Mucosa of stomach (tissue), 1 donor: ENCODE measurements around the gene EFTUD2.

Experiments used
- H3K27me3 ChIP-seq: one replicate; pipeline ENCODE4 v1.7.0; 2013; ENCODE audit warnings: mild to moderate bottlenecking, low read length; ENCODE audit not compliant: control insufficient read depth, insufficient read depth
- H3K36me3 ChIP-seq: one replicate; pipeline ENCODE4 v1.7.0; 2013; ENCODE audit warnings: low read length; ENCODE audit not compliant: control insufficient read depth, insufficient read depth
- H3K4me1 ChIP-seq: one replicate; pipeline ENCODE4 v1.7.0; 2013; ENCODE audit warnings: mild to moderate bottlenecking, low read length; ENCODE audit not compliant: control insufficient read depth, insufficient read depth
- H3K4me3 ChIP-seq: one replicate; pipeline ENCODE4 v1.7.0; 2013; ENCODE audit warnings: low read length
- H3K9ac ChIP-seq: one replicate; pipeline ENCODE4 v1.7.0; 2013; ENCODE audit warnings: mild to moderate bottlenecking, low read length, moderate library complexity
- H3K9me3 ChIP-seq: one replicate; pipeline ENCODE4 v1.7.0; 2013; ENCODE audit warnings: mild to moderate bottlenecking, low read length, moderate library complexity; ENCODE audit not compliant: control insufficient read depth
- donor health status: Pancreatic carcinoma.

Gene EFTUD2

DNA sequence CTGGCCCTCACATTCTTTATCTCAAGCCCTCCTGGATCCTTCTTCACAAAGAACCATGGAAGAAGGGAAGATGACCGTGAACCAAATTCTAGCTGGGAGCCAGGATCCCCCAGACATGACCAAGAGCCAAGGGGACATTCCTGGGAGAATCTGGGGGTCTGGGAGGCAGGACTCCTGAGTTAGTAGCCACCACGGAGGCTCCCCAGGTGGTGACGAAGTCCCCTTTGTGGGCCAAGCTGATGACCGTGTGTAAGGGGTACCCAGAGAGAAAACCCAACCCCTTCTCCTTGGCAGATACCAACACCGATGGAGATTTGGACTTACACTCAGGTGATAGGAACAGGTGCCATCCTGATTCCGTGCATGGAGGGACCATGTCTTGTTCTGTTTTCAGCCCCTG lies 22.9 kb upstream of the EFTUD2 start:
- Histone ChIP-seq H3K4me3 (no peak overlapping the region), H3K9ac (no peak overlapping the region), H3K36me3 (no peaks in the 10 kb centered on the region), H3K9me3 (no peaks in the 10 kb centered on the region), H3K4me1 (no peaks in the 10 kb centered on the region), H3K27me3 (peaks cover 24% of the 10 kb centered on the region)

DNA sequence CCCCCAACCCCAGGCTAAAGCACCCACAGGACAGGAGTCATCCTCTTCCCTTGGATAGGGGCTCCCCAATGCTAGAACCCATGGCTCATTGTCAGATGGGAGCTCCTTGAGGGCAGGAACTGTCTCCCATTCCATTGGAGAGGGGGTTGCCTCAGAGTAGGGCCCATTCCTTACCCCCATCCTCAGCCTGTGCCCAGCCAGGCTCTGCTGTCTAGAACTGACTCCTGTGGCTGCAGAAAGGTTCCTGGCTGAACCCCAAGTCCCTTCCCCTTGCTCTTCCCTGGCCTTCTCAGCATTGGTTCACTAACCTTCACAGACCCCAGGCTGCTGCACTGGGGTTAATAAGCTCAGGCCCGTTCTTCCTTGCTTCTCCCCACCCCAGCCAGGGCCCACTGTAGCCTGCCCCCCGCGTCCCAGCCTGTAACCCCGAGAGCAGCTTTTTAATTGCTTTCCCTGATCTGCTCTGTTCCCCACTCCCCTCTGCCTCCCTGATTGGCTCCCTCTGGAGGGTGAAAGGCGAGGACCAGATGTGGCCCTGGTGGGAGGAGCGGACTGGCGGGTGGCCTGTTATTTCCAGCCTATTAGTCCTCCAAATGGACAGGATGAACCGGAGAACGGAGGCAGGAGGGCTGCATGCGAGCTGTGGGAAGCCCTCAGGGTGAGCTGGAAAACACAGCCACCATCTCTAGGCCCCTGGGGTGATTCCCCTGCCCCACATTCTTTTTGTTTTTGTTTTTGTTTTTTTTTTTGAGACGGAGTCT lies 22.1 kb upstream of the EFTUD2 start:
- peaks cover 24% of the 10 kb centered on the region for H3K27me3 ChIP-seq
- no peak overlapping the region for H3K9ac ChIP-seq
- H3K36me3 ChIP-seq = no peaks in the 10 kb centered on the region
- no peaks in the 10 kb centered on the region for H3K4me1 ChIP-seq
- H3K9me3 ChIP-seq = no peaks in the 10 kb centered on the region
- no peak overlapping the region for H3K4me3 ChIP-seq

- Histone ChIP-seq H3K9ac (no peak overlapping the region), H3K4me3 (no peak overlapping the region), H3K27me3 (peaks cover 27% of the 10 kb centered on the region)
Observed at GRCh38 chr17:44920565-44920940, 21.3 kb upstream of the EFTUD2 start.

DNA sequence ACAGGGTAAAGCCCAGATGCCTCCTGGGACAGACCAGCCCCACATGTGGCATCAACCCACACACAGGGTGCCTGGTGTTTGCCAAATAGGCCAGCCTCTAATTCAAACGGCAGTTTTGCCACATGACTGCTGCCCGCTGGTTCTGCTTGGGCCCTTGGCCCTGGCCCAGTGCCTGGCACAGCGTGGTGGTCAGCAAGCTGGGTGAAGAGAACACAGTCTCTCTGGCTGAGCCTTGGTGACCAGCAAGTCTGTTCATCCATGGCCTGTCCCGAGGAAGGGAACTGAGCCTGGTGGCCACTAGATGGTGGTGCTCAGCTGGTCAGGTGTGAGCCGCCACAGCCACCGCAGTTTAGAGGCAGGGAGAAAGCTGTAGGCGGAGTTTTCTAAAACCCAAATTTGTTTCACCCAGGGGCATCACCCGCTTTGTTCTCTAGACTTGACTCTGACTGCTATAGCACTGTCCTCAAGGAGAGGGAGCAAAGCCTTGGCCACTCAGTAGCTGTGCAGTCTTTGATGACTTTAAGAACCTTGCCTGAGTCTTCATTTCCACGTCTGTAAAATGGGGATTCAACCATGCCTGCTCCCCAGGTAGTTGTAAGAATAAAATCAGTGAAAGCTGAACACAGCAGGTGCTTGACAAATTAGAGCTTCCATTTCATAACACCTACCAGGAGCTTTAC lies 20.8 kb upstream of the EFTUD2 start:
- H3K4me1 ChIP-seq = no peaks in the 10 kb centered on the region
- H3K9me3 ChIP-seq = no peaks in the 10 kb centered on the region
- H3K9ac ChIP-seq = no peak overlapping the region
- H3K27me3 ChIP-seq = peaks cover 27% of the 10 kb centered on the region
- no peaks in the 10 kb centered on the region for H3K36me3 ChIP-seq
- no peak overlapping the region for H3K4me3 ChIP-seq

More at GRCh38 chr17:44920565-44920940, 21.3 kb upstream of the EFTUD2 start:
- Histone ChIP-seq H3K9me3 (no peaks in the 10 kb centered on the region), H3K4me1 (no peaks in the 10 kb centered on the region), H3K36me3 (no peaks in the 10 kb centered on the region)

DNA sequence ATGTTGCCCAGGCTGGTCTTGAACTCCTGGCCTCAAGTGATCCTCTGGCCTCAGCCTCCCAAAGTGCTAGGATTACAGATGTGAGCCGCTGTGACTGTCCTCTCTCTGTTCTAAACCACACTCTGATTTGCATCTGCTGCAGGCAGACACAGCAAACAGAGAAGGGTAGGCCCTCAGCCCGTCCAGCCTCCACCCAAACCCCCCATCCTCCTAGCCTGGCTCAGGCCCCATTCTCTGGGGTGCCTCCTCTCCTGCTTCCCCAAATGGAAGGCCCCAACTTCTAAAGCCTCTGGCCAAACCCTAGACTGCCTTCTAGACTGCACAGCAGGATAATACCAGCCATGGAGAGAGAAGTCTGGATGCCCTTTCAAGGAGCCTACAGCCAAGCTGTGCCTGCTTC lies 20.2 kb upstream of the EFTUD2 start:
- Histone ChIP-seq H3K9me3 (no peaks in the 10 kb centered on the region), H3K27me3 (peaks cover 27% of the 10 kb centered on the region), H3K9ac (no peak overlapping the region), H3K4me3 (no peak overlapping the region), H3K36me3 (no peaks in the 10 kb centered on the region), H3K4me1 (no peaks in the 10 kb centered on the region)

DNA sequence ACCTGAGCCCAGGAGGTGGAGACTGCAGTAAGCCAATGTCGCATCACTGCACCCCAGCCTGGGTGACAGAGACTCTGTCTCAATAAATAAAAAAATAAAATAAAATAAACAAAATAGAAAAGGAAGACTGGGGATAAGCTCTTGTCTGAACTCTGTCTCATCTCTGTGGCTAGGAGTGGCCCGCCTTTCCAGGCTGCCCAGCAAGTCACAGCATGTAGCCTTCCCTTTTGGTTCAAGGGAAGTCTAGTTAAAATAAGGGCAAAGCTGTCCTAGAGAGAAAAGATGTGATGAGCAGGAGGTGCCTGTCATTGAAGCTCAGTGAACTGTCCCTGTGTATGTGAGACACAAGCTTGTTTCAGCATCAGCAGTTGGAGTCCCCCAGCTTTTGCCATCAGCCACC lies 18.8 kb upstream of the EFTUD2 start:
- no peaks in the 10 kb centered on the region for H3K36me3 ChIP-seq
- H3K9me3 ChIP-seq = no peaks in the 10 kb centered on the region
- H3K4me3 ChIP-seq = no peak overlapping the region
- no peaks in the 10 kb centered on the region for H3K4me1 ChIP-seq
- H3K9ac ChIP-seq = no peak overlapping the region
- H3K27me3 ChIP-seq = peaks cover 38% of the 10 kb centered on the region

DNA sequence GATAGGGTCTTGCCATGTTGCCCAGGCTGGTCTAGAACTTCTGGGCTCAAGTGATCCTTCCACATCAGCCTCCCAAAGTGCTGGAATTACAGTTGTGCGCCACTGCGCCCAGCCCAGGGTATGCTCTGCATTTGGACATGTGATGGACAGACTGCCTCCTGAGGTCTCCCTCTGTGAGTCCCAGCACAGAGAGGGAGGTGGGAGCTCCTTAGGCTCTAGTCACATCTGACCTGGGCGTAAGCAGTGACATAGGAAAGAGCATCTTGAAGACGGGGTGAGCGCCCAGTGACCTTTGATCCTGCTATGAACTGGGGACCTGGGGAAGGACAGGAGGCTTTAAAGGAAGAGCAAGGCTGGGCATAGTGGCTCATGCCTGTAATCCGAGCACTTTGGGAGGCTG lies 18.2 kb upstream of the EFTUD2 start:
- H3K9me3 ChIP-seq = no peaks in the 10 kb centered on the region
- no peaks in the 10 kb centered on the region for H3K4me1 ChIP-seq
- H3K4me3 ChIP-seq = no peak overlapping the region
- peaks cover 40% of the 10 kb centered on the region for H3K27me3 ChIP-seq
- H3K9ac ChIP-seq = no peak overlapping the region
- no peaks in the 10 kb centered on the region for H3K36me3 ChIP-seq

- Histone ChIP-seq H3K27me3 (peaks cover 43% of the 10 kb centered on the region), H3K4me3 (no peak overlapping the region), H3K36me3 (no peaks in the 10 kb centered on the region), H3K9ac (no peak overlapping the region), H3K9me3 (no peaks in the 10 kb centered on the region), H3K4me1 (no peaks in the 10 kb centered on the region)
Observed at GRCh38 chr17:44916781-44917241, 17.6 kb upstream of the EFTUD2 start.

- Histone ChIP-seq H3K9me3 (no peaks in the 10 kb centered on the region), H3K27me3 (peaks cover 45% of the 10 kb centered on the region), H3K36me3 (no peaks in the 10 kb centered on the region), H3K9ac (no peak overlapping the region), H3K4me3 (no peak overlapping the region), H3K4me1 (peaks cover 6% of the 10 kb centered on the region)
Observed at GRCh38 chr17:44915862-44916780, 16.9 kb upstream of the EFTUD2 start.

DNA sequence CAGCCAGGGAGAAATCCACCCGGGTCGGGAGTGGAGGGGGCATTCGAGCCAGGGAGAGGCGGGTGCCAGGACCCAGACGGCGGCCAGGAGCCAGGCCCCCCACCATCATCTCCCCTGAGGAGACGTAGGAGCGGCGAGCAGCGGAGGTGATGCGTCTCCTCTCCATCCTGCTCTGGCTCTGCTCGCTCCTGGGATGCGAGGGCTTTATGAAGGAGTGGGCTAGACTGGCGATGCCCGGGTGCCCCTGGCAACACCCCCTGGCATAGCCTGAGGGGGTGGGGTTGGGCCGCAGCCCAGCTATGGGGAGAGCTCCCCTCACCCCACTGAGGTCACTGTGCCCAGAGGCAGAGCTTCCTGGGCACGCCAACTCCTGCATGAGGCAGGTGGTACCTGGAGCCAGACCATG lies 16.1 kb upstream of the EFTUD2 start, which contains the start of gene GFAP:
TSS of gene GFAP (minus strand) at position 180 of the 406 bp plus-strand sequence. CDS start at position 166, 14 bp downstream.
- H3K9me3 ChIP-seq = no peaks in the 10 kb centered on the region
- H3K9ac ChIP-seq = no peak within 1 kb of the TSS
- H3K27me3 ChIP-seq = peaks cover 39% of the 10 kb centered on the region
- no peak within 1 kb of the TSS for H3K4me3 ChIP-seq
- H3K36me3 ChIP-seq = no peaks in the 10 kb centered on the region
- peaks cover 7% of the 10 kb centered on the region for H3K4me1 ChIP-seq

DNA sequence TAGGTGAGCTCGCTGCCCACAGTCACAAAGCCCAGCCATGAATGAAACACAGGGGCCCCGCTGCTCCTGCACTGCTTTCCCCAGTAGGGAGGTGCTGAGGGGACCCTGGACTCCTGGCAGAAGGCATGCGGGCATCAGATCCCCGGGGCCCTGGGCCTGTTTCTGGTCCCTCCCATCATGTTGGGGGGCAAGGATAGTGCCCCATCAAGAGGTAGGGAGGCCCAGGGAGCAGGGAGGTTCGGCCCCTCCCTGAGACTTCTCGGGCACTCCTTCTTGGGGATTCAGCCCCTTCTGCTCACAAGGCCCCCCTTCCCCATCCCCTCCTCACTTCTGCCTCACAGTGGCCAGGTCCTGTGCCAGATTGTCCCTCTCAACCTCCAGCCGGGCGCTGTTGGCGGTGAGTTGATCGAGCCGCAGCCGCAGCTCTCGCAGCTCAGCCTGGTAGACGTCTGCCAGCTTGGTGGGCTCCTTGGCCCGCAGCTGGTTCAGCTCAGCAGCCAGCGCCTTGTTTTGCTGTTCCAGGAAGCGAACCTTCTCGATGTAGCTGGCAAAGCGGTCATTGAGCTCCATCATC lies 15.5 kb upstream of the EFTUD2 start:
- Histone ChIP-seq H3K9ac (no peak overlapping the region), H3K9me3 (no peaks in the 10 kb centered on the region), H3K27me3 (peaks cover 36% of the 10 kb centered on the region), H3K36me3 (no peaks in the 10 kb centered on the region), H3K4me3 (no peak overlapping the region), H3K4me1 (peaks cover 7% of the 10 kb centered on the region)
